GM06990 (cell line): ENCODE results near the gene SBK3.
"Not testable (repeated sequence)": the region's sequence is repeated elsewhere in the genome, so short reads cannot be mapped to it uniquely, and the experiment has no call there.

Experiments
- DNase-seq: peaks from one replicate; pipeline ENCODE4 v3.0.0-alpha.2; 2011; ENCODE audit not compliant: insufficient read length; ENCODE audit errors: extremely low read depth
- H3K27me3 ChIP-seq: replicated peaks from 2 replicates; pipeline ENCODE4 v1.6.0; 2011; ENCODE audit warnings: low read length; ENCODE audit not compliant: control insufficient read depth, insufficient read depth
- H3K36me3 ChIP-seq: 2 replicates; pipeline ENCODE4 v1.5.1; 2011; ENCODE audit warnings: low read length; ENCODE audit not compliant: control insufficient read depth, insufficient read depth
- H3K4me3 ChIP-seq: replicated peaks from 2 replicates; pipeline ENCODE4 v1.5.1; 2011; ENCODE audit warnings: low read depth, mild to moderate bottlenecking, control low read depth, low read length
- CTCF ChIP-seq: IDR thresholded peaks from 2 replicates; pipeline ENCODE4 v1.5.1; 2011; ENCODE audit warnings: low read length, control low read depth, mild to moderate bottlenecking, inconsistent platforms; ENCODE audit not compliant: insufficient read depth, poor library complexity, severe bottlenecking

SBK3 gene

DNA sequence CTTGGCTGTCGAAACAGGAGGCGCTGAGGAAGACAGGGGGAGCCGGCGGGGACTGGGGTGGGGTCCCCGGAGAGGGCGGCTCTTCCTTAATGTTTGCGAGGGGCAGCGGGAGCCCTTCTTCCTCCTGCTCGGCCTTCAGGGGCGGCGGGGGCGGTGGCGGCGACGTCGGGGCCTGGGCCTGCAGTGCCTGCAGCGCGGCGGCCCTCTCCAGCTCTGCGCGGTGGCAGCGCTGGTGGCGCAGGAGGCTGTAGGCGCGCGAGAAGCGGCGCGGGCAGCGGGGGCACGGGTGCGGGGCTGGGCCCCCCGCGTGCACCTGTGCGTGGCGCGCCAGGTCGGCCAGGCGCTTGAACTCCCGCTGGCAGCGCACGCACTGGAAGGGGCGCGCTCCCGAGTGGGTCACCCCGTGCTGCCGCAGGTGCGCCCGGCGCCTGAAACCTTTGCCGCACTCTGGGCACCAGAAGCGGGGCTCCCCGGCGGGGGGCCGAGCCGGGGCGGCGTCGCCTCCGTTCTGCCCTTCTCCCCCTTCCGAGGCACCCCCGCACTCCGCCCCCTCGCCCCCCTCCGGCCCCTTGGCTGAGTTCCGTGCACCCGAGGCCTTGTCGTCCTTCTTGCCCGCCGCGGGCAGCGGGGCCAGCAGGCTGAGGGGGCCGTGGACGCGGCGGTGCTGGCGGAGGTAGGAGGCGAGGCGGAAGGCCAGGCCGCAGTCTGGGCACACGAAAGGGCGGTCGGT is 32.9 kb upstream of the SBK3 start:
- no peak for TF ChIP-seq CTCF
- no peak for DNase-seq
- H3K27me3 ChIP-seq, result no peaks in the 10 kb centered on the region
- peaks cover 2% of the 10 kb centered on the region for H3K36me3 ChIP-seq
- no peak overlapping the region for H3K4me3 ChIP-seq

- Histone ChIP-seq H3K36me3 (peaks cover 2% of the 10 kb centered on the region), H3K4me3 (no peak overlapping the region), H3K27me3 (no peaks in the 10 kb centered on the region)
- no peak for TF ChIP-seq CTCF
- DNase-seq, result no peak
These were observed 31.4 kb upstream of the SBK3 start for GRCh38 chr19:55576746-55577145.

DNA sequence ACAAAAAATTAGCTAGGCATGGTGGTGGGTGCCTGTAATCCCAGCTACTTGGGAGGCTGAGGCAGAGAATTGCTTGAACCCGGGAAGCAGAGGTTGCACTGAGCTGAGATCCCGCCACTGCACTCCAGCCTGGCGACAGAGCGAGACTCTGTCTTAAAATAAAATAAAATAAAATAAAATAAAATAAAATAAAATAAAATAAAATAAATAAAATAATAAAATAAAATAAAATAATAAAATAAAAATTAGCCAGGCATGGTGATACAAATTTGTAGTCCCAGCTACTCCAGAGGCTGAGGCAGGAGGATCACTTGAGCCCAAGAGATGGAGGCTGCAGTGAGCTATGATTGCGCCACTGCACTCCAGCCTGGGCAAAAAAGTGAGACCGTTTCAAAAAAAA is 28.6 kb upstream of the SBK3 start:
- DNase-seq, H3K36me3 ChIP-seq, H3K27me3 ChIP-seq, H3K4me3 ChIP-seq: not testable (repeated sequence)

DNA sequence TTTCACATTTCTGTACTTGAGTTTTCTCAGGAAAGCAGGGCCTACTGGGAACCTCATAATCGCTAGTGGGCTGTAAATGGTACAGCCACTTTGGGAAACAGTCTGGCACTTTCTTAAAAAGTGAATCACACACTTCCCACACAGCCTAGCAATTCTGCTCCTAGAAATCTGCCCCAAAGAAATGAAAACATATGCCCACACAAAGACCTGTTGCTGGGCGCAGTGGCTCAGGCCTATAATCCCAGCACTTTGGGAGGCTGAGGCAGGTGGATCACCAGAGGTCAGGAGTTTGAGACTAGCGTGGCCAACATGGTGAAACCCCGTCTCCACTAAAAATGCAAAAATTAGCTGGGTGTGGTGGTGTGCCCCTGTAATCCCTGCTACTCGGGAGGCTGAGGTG is 24.1 kb upstream of the SBK3 start:
- not testable (repeated sequence) for DNase-seq, H3K4me3 ChIP-seq, H3K27me3 ChIP-seq, H3K36me3 ChIP-seq

- Histone ChIP-seq H3K4me3 (no peak overlapping the region), H3K36me3 (no peaks in the 10 kb centered on the region), H3K27me3 (no peaks in the 10 kb centered on the region)
- no peak for DNase-seq
- TF ChIP-seq CTCF, result no peak
These were observed 22.5 kb upstream of the SBK3 start for GRCh38 chr19:55567708-55568328.

GRCh38 chr19:55566823-55567222 is 21.5 kb upstream of the SBK3 start:
- TF ChIP-seq CTCF, result no peak
- H3K4me3 ChIP-seq, result no peak overlapping the region
- H3K27me3 ChIP-seq, result no peaks in the 10 kb centered on the region
- no peaks in the 10 kb centered on the region for H3K36me3 ChIP-seq
- no peak for DNase-seq
